Measurements from ENCODE around the gene NBEAL1.
A peak's percentile ranks its signal among the peaks of the same experiment; 100 is the strongest.

The NBEAL1 gene

DNA sequence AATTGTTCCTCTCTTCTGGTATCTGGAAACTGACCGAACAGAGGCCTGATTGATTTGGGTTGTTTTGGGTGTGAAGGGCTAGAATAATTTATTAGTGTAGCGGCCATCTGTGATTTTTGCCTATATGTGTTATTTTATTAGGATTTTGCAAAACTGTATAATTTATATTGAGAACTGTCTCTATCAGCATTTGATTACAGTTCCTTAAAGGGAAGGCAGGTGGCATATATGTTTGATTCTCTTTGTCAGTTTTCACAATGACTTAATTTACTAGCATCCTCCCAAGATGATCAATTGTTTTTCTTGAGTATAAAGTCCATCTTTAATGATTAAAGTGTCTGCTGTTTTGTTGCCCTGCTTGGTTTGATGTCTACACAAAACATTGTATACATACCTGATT is 4.5 kb downstream of the NBEAL1 start:
- DNase-seq, result no peak
- peak overlapping the region; percentile 21 for H3K4me3 ChIP-seq (ENCODE audit: low read depth, low read length)

DNA sequence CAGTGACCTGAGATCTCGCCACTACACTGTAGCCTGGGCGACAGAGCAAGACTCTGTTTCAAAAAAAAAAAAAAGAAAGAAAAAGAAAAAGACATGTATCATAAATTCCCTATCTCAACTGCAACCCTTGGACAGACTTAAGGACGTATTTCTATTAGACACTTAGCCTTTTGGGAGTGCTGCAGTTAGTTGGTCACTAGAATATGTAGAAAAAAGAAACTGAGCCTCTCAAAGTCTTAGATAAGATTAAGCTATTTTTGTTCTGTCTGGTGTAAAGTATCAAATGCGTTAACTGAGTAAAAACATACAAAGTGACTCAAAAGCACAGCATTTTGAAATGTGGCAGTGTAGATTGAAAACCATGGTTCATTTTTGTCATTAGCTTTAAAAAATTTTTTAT is 7.3 kb downstream of the NBEAL1 start:
- TF ChIP-seq, protein P1, sequence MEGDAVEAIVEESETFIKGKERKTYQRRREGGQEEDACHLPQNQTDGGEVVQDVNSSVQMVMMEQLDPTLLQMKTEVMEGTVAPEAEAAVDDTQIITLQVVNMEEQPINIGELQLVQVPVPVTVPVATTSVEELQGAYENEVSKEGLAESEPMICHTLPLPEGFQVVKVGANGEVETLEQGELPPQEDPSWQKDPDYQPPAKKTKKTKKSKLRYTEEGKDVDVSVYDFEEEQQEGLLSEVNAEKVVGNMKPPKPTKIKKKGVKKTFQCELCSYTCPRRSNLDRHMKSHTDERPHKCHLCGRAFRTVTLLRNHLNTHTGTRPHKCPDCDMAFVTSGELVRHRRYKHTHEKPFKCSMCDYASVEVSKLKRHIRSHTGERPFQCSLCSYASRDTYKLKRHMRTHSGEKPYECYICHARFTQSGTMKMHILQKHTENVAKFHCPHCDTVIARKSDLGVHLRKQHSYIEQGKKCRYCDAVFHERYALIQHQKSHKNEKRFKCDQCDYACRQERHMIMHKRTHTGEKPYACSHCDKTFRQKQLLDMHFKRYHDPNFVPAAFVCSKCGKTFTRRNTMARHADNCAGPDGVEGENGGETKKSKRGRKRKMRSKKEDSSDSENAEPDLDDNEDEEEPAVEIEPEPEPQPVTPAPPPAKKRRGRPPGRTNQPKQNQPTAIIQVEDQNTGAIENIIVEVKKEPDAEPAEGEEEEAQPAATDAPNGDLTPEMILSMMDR (IDR thresholded peaks at IDR 0.05; ENCODE audit: low read depth, low read length, missing control alignments), result no peak
- in situ Hi-C loops (cut with HindIII; ENCODE audit: low pct_ligation_motif_present, low sequenced_read_pairs), result no loop called here
- Histone ChIP-seq H3K27ac (peak overlapping the region; percentile 1), H3K27me3 (replicated peaks) (no peaks in the 10 kb centered on the region), H3K4me3 (ENCODE audit: low read depth, low read length) (no peak overlapping the region), H3K36me3 (replicated peaks) (no peaks in the 10 kb centered on the region)
- DNase-seq, result peak; percentile 17

More for the DNA sequence above, 4.5 kb downstream of the NBEAL1 start:
- Histone ChIP-seq H3K36me3 (replicated peaks) (no peaks in the 10 kb centered on the region), H3K27ac (no peak overlapping the region), H3K27me3 (replicated peaks) (no peaks in the 10 kb centered on the region)
- TF ChIP-seq, protein P1 (IDR thresholded peaks at IDR 0.05; ENCODE audit: low read depth, low read length, missing control alignments), result no peak
- in situ Hi-C loops (cut with HindIII; ENCODE audit: low pct_ligation_motif_present, low sequenced_read_pairs), result no loop called here

DNA sequence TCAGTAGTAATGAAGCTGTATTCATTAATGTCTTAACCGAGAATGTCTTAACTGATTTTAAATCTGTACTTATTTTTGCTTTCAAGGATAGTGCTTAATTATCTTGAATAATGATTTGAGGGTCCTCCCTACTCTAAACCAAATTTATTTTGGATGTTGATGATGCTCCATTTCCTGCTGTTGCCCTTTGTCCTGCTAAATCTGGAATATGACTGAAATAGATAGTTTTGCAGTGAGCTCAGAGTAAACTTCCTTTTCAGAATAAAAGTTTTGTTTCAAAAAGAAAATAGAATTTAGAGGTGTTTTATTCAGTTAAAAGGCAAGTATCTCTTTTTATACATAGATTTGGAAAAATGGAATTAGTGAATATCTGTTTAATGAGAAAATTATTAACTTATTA is 8.1 kb downstream of the NBEAL1 start:
- DNase-seq, result no peak
- Histone ChIP-seq H3K27me3 (replicated peaks) (no peaks in the 10 kb centered on the region), H3K36me3 (replicated peaks) (no peaks in the 10 kb centered on the region), H3K4me3 (ENCODE audit: low read depth, low read length) (no peak overlapping the region), H3K27ac (peak overlapping the region; percentile 1)
- TF ChIP-seq, protein P1 (IDR thresholded peaks at IDR 0.05; ENCODE audit: low read depth, low read length, missing control alignments), result no peak
- in situ Hi-C loops (cut with HindIII; ENCODE audit: low pct_ligation_motif_present, low sequenced_read_pairs), result no loop called here

DNA sequence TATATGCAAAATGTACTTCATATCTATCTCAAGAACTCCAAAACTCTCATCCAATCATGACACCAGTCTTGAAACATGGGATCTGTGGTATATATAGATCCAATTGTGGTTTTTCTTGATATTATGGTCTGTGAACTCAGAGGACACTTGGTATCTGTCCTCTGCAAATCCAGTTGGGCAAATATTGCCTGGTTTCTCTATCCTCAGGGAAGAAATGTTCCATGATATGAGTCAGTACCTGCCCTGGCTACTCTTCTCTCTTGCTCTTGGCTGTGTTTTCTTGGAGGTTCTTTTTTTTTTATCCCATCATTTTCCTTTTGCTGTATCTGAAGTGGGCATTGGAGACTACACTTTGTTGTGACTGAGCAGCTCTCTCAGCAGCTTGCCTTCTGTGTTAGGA is 10.9 kb downstream of the NBEAL1 start:
- H3K27me3 ChIP-seq (replicated peaks), result no peaks in the 10 kb centered on the region
- in situ Hi-C loops (cut with HindIII; ENCODE audit: low pct_ligation_motif_present, low sequenced_read_pairs), result no loop called here
- TF ChIP-seq, protein P1 (IDR thresholded peaks at IDR 0.05; ENCODE audit: low read depth, low read length, missing control alignments), result no peak
- no peak overlapping the region for H3K27ac ChIP-seq
- H3K36me3 ChIP-seq (replicated peaks), result no peaks in the 10 kb centered on the region
- no peak for DNase-seq
- no peak overlapping the region for H3K4me3 ChIP-seq (ENCODE audit: low read depth, low read length)

DNA sequence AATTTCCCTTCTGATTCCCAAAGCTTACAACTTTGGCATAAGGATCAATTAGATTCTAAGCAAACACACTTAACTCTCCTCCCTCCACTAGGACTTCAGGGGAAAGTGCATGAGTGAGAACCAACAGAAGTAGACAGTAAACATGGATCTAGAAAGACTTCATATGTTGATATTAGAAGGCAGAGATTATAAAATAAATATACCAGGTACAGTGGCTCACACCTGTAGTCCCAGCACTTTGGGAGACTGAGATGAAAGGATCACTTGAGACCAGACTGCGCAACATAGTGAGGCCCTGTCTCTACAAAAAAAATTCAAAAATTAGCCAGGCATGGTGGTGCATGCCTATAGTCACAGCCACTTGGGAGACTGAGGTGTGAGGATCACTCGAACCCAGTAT is 15.9 kb downstream of the NBEAL1 start:
- H3K27me3 ChIP-seq (replicated peaks), result no peaks in the 10 kb centered on the region
- DNase-seq, result no peak
- H3K4me3 ChIP-seq (ENCODE audit: low read depth, low read length), result no peak overlapping the region
- H3K36me3 ChIP-seq (replicated peaks), result no peaks in the 10 kb centered on the region
- no peak overlapping the region for H3K27ac ChIP-seq
- in situ Hi-C loops (cut with HindIII; ENCODE audit: low pct_ligation_motif_present, low sequenced_read_pairs), result no loop called here
- TF ChIP-seq, protein P1 (IDR thresholded peaks at IDR 0.05; ENCODE audit: low read depth, low read length, missing control alignments), result no peak

DNA sequence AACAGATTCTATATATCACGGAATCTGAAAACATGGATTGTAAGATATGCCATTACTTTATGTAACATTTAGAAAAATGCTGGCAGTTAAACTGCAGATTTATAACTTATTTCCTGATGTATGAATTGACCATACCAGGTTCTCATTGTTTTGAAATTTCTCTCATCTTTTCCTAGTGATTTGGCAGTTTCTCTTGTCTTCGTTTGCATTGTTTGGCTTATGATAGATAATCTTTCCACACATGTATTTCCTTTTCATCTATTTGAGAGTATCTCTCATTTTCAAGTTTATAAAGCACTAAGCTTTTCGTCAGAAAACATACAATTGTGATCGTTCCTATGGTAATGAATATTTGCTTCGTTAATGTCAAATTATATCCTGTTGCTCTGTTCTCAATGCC is 16.3 kb downstream of the NBEAL1 start:
- TF ChIP-seq, protein P1 (IDR thresholded peaks at IDR 0.05; ENCODE audit: low read depth, low read length, missing control alignments), result no peak
- no peaks in the 10 kb centered on the region for H3K27me3 ChIP-seq (replicated peaks)
- in situ Hi-C loops (cut with HindIII; ENCODE audit: low pct_ligation_motif_present, low sequenced_read_pairs), result no loop called here
- no peak overlapping the region for H3K27ac ChIP-seq
- DNase-seq, result no peak
- no peak overlapping the region for H3K4me3 ChIP-seq (ENCODE audit: low read depth, low read length)
- no peaks in the 10 kb centered on the region for H3K36me3 ChIP-seq (replicated peaks)

Measured in brain microvascular endothelial cell (primary cell).